Rectal smooth muscle tissue (tissue), 1 donor: ENCODE results near the gene SCNN1A.
A peak's percentile ranks its signal among the peaks of the same experiment; 100 is the strongest.

ENCODE experiments used
- H3K27ac ChIP-seq: one replicate; pipeline ENCODE4 v1.7.0; 2013; ENCODE audit warnings: low read depth, low read length, inconsistent platforms
- H3K27me3 ChIP-seq: one replicate; pipeline ENCODE4 v1.7.0; 2013; ENCODE audit warnings: low read length; ENCODE audit not compliant: control insufficient read depth, insufficient read depth
- H3K36me3 ChIP-seq: one replicate; pipeline ENCODE4 v1.7.0; 2013; ENCODE audit warnings: low read length; ENCODE audit not compliant: control insufficient read depth, insufficient read depth
- H3K4me1 ChIP-seq: one replicate; pipeline ENCODE4 v1.7.0; 2013; ENCODE audit warnings: low read length; ENCODE audit not compliant: control insufficient read depth, insufficient read depth
- H3K4me3 ChIP-seq: one replicate; pipeline ENCODE4 v1.7.0; 2013; ENCODE audit warnings: low read length
- H3K9ac ChIP-seq: one replicate; pipeline ENCODE4 v1.7.0; 2013; ENCODE audit warnings: low read length

SCNN1A gene

GRCh38 chr12:6380141-6381121, 5.1 kb upstream of the SCNN1A start:
- H3K4me3 ChIP-seq = no peak overlapping the region
- H3K27me3 ChIP-seq = no peaks in the 10 kb centered on the region
- H3K36me3 ChIP-seq = no peaks in the 10 kb centered on the region
- no peak overlapping the region for H3K9ac ChIP-seq
- H3K27ac ChIP-seq = peak overlapping the region; percentile 1
- H3K4me1 ChIP-seq = peaks cover 48% of the 10 kb centered on the region

- H3K4me3 ChIP-seq = no peak overlapping the region
- H3K27me3 ChIP-seq = no peaks in the 10 kb centered on the region
- no peak overlapping the region for H3K9ac ChIP-seq
- peak overlapping the region; percentile 44 for H3K27ac ChIP-seq
- peaks cover 38% of the 10 kb centered on the region for H3K4me1 ChIP-seq
- H3K36me3 ChIP-seq = no peaks in the 10 kb centered on the region
These were observed 3.5 kb upstream of the SCNN1A start for GRCh38 chr12:6378709-6379472.

- no peak overlapping the region for H3K4me3 ChIP-seq
- no peak overlapping the region for H3K9ac ChIP-seq
- H3K27me3 ChIP-seq = no peaks in the 10 kb centered on the region
- H3K27ac ChIP-seq = peak overlapping the region; percentile 67
- peaks cover 29% of the 10 kb centered on the region for H3K4me1 ChIP-seq
- H3K36me3 ChIP-seq = no peaks in the 10 kb centered on the region
These were observed 2.3 kb upstream of the SCNN1A start for GRCh38 chr12:6377667-6377994.

GRCh38 chr12:6376870-6377666, 1.7 kb upstream of the SCNN1A start:
- no peak overlapping the region for H3K4me3 ChIP-seq

GRCh38 chr12:6376079-6376869, 911 bp upstream of the SCNN1A start:
- Histone ChIP-seq H3K27me3 (no peaks in the 10 kb centered on the region), H3K4me1 (peaks cover 29% of the 10 kb centered on the region), H3K27ac (peak overlapping the region; percentile 67), H3K4me3 (no peak overlapping the region), H3K9ac (no peak overlapping the region), H3K36me3 (no peaks in the 10 kb centered on the region)

More at GRCh38 chr12:6376870-6377666, 1.7 kb upstream of the SCNN1A start:
- Histone ChIP-seq H3K27me3 (no peaks in the 10 kb centered on the region), H3K27ac (peak overlapping the region; percentile 67), H3K4me1 (peaks cover 29% of the 10 kb centered on the region), H3K36me3 (no peaks in the 10 kb centered on the region), H3K9ac (no peak overlapping the region)

- Histone ChIP-seq H3K27ac (no peak overlapping the region), H3K36me3 (no peaks in the 10 kb centered on the region), H3K4me1 (peaks cover 25% of the 10 kb centered on the region), H3K9ac (peak overlapping the region; percentile 57), H3K27me3 (no peaks in the 10 kb centered on the region), H3K4me3 (peak overlapping the region; percentile 59)
These were observed 590 bp downstream of the SCNN1A start for GRCh38 chr12:6374786-6375160.

GRCh38 chr12:6374028-6374785, 1.2 kb downstream of the SCNN1A start:
- Histone ChIP-seq H3K9ac (peak overlapping the region; percentile 2), H3K4me3 (peak overlapping the region; percentile 59), H3K27me3 (no peaks in the 10 kb centered on the region), H3K27ac (peak overlapping the region; percentile 6), H3K4me1 (peaks cover 21% of the 10 kb centered on the region), H3K36me3 (no peaks in the 10 kb centered on the region)

- Histone ChIP-seq H3K27ac (peak overlapping the region; percentile 71), H3K4me1 (peaks cover 16% of the 10 kb centered on the region), H3K4me3 (peak overlapping the region; percentile 59), H3K36me3 (no peaks in the 10 kb centered on the region), H3K27me3 (no peaks in the 10 kb centered on the region), H3K9ac (no peak overlapping the region)
These were observed 2.2 kb downstream of the SCNN1A start for GRCh38 chr12:6373022-6373787.

GRCh38 chr12:6372403-6373003, 2.9 kb downstream of the SCNN1A start:
- Histone ChIP-seq H3K36me3 (no peaks in the 10 kb centered on the region), H3K9ac (no peak overlapping the region), H3K27ac (peak overlapping the region; percentile 71), H3K4me1 (peaks cover 14% of the 10 kb centered on the region), H3K27me3 (no peaks in the 10 kb centered on the region), H3K4me3 (peak overlapping the region; percentile 22)

- H3K36me3 ChIP-seq = no peaks in the 10 kb centered on the region
- no peaks in the 10 kb centered on the region for H3K27me3 ChIP-seq
- peak overlapping the region; percentile 1 for H3K4me3 ChIP-seq
- no peak overlapping the region for H3K9ac ChIP-seq
- H3K27ac ChIP-seq = peak overlapping the region; percentile 15
- peaks cover under 1% of the 10 kb centered on the region for H3K4me1 ChIP-seq
These were observed 4.2 kb downstream of the SCNN1A start for GRCh38 chr12:6370994-6371754.
